ENCODE measurements around the gene FRY. TPM values are rescaled to one million over a fixed set of nuclear protein-coding genes. Genes with fewer than 3 reads are reported as not detected.
A peak's percentile ranks its signal among the peaks of the same experiment; 100 is the strongest.

The FRY gene
- total and polyA plus RNA-seq, 9 of the 15 experiments (the other 6 are each of a cell fraction or from before 2014, with no cell fraction given): 0.03 to 0.31 (median 0.11) TPM; not detected in 3

DNA sequence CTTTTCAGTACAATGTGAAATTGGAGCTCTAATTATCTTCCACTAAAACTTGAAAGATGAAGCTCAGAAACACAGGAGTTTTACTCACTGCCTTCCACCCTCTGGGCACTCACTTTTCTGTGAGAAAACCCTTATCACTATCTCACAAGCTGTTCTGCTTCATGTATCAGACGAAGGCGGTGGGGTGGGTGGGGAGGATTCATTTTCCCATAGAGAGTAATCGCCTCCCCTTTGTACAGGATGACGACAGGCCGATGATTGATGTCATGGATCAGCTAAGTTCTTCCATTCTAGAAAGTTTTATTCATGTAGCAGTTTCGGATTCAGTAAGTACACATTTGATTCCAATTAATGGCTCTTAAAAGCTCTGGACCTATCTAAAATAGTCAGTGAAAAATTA is 143.7 kb downstream of the FRY start (continued):
- TF ChIP-seq, protein P1, sequence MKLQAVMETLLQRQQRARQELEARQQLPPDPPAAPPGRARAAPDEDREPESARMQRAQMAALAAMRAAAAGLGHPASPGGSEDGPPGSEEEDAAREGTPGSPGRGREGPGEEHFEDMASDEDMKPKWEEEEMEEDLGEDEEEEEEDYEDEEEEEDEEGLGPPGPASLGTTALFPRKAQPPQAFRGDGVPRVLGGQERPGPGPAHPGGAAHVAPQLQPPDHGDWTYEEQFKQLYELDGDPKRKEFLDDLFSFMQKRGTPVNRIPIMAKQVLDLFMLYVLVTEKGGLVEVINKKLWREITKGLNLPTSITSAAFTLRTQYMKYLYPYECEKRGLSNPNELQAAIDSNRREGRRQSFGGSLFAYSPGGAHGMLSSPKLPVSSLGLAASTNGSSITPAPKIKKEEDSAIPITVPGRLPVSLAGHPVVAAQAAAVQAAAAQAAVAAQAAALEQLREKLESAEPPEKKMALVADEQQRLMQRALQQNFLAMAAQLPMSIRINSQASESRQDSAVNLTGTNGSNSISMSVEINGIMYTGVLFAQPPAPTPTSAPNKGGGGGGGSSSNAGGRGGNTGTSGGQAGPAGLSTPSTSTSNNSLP (IDR thresholded peaks at IDR 0.05; ENCODE audit: borderline replicate concordance, low read depth, low read length): peak; percentile 48; the same call in 1 of the 2 replicates
- TF ChIP-seq EP300 (IDR thresholded peaks at IDR 0.05; ENCODE audit: low read length) (peak; percentile 54; the same call in 1 of the 2 replicates), ZNF217 (CRISPR knock-in tag; IDR thresholded peaks at IDR 0.05) (no peak), KLF16 (IDR thresholded peaks at IDR 0.05) (0 out of 2 replicates have a peak, but pooled peaks have one; percentile 14), RCOR1 (IDR thresholded peaks at IDR 0.05; ENCODE audit: borderline replicate concordance in 1 of 2, low read depth in 2 of 2, low read length in 2 of 2) (peak in 1 of 2 experiments; percentile 59; a peak in 1 of 4 replicates), SMARCA5 (IDR thresholded peaks at IDR 0.05) (no peak), ELF1 (tag; IDR thresholded peaks at IDR 0.05) (no peak), CCAR2 (IDR thresholded peaks at IDR 0.05; ENCODE audit: low read depth, low read length) (no peak), NR3C1 (CRISPR knock-in tag; IDR thresholded peaks at IDR 0.05) (no peak), CHD4 (IDR thresholded peaks at IDR 0.05; ENCODE audit: insufficient read depth, insufficient replicate concordance, low read depth, low read length, poor library complexity, severe bottlenecking) (no peak), SMARCA4 (IDR thresholded peaks at IDR 0.05) (peak; percentile 82), ETV5 (CRISPR knock-in tag; IDR thresholded peaks at IDR 0.05; ENCODE audit: low read depth) (no peak), SMAD2 (IDR thresholded peaks at IDR 0.05; ENCODE audit: low read depth, low read length) (no peak), TRIM24 (IDR thresholded peaks at IDR 0.05) (peak in 1 of 2 experiments; percentile 45; a peak in 1 of 4 replicates), TCF3 (CRISPR knock-in tag; IDR thresholded peaks at IDR 0.05) (peak; percentile 72), ATF7 (IDR thresholded peaks at IDR 0.05) (0 out of 2 replicates have a peak, but pooled peaks have one; percentile 37), KDM1A (IDR thresholded peaks at IDR 0.05) (peak; percentile 19 to 50; a peak in 2 of 4 replicates), ZNF41 (CRISPR knock-in tag; conservative IDR thresholded peaks at IDR 0.05) (no peak), DPF2 (IDR thresholded peaks at IDR 0.05) (peak; percentile 73), ZNF764 (CRISPR knock-in tag; IDR thresholded peaks at IDR 0.05; ENCODE audit: low read depth) (no peak), NFE2L1 (tag; IDR thresholded peaks at IDR 0.05; ENCODE audit: borderline replicate concordance, low read depth) (no peak), GATA2 (CRISPR knock-in tag; IDR thresholded peaks at IDR 0.05) (0 out of 2 replicates have a peak, but pooled peaks have one; percentile 25)
- TF ChIP-seq, protein P2, sequence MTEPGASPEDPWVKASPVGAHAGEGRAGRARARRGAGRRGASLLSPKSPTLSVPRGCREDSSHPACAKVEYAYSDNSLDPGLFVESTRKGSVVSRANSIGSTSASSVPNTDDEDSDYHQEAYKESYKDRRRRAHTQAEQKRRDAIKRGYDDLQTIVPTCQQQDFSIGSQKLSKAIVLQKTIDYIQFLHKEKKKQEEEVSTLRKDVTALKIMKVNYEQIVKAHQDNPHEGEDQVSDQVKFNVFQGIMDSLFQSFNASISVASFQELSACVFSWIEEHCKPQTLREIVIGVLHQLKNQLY (CRISPR knock-in tag; conservative IDR thresholded peaks at IDR 0.05): no peak
- TF ChIP-seq, protein P3, sequence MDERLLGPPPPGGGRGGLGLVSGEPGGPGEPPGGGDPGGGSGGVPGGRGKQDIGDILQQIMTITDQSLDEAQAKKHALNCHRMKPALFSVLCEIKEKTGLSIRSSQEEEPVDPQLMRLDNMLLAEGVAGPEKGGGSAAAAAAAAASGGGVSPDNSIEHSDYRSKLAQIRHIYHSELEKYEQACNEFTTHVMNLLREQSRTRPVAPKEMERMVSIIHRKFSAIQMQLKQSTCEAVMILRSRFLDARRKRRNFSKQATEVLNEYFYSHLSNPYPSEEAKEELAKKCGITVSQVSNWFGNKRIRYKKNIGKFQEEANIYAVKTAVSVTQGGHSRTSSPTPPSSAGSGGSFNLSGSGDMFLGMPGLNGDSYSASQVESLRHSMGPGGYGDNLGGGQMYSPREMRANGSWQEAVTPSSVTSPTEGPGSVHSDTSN (CRISPR knock-in tag; IDR thresholded peaks at IDR 0.05; ENCODE audit: low read depth): peak; percentile 60
- TF ChIP-seq, protein P3 (tag; conservative IDR thresholded peaks at IDR 0.05; ENCODE audit: low read depth): peak; percentile 95
- TF ChIP-seq, protein P4, sequence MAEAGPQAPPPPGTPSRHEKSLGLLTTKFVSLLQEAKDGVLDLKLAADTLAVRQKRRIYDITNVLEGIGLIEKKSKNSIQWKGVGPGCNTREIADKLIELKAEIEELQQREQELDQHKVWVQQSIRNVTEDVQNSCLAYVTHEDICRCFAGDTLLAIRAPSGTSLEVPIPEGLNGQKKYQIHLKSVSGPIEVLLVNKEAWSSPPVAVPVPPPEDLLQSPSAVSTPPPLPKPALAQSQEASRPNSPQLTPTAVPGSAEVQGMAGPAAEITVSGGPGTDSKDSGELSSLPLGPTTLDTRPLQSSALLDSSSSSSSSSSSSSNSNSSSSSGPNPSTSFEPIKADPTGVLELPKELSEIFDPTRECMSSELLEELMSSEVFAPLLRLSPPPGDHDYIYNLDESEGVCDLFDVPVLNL (CRISPR knock-in tag; IDR thresholded peaks at IDR 0.05; ENCODE audit: low read depth): no peak

All from K562 (cell line).